Spleen (tissue), 7 donors: ENCODE results near the gene DOCK1.

Source experiments
- CTCF ChIP-seq, 11 experiments: fragments of 200-600 bp in 7 of 11; fragments of 450-650 bp in 4 of 11; sonication (generic) in 4 of 11; IDR thresholded peaks in 8 of 11; conservative IDR thresholded peaks in 3 of 11; 1 replicate in 7 of 11; 2 replicates in 4 of 11; pipeline versions ENCODE4 v1.4.0 to v1.8.0; 2016 to 2021; ENCODE audit warnings: antibody characterized with exemption in 11 of 11, inconsistent platforms in 4 of 11, mild to moderate bottlenecking in 1 of 11
- POLR2A ChIP-seq, 3 donors: fragments of 450-650 bp; IDR thresholded peaks; one replicate each; pipeline ENCODE4 v1.5.1; 2017; ENCODE audit warnings: antibody characterized with exemption in 3 of 3, mild to moderate bottlenecking in 1 of 3
- POLR2AphosphoS5 ChIP-seq, 3 donors: sonication (generic); formaldehyde crosslinking; IDR thresholded peaks; one replicate each; pipeline ENCODE4 v1.5.1; 2017; ENCODE audit warnings: antibody characterized with exemption in 3 of 3
- donor health status: DM: no; HTN: no; CAD: no; lungs with moderate emphysema.
- donor health status: DM: no; HTN: no; CAD: no.
- donor health status: DM: no; HTN: no; CAD: no.

GRCh38 chr10:127307338-127307737 is 402.1 kb downstream of the DOCK1 start:
- TF ChIP-seq CTCF (IDR thresholded peaks at IDR 0.05 in 8 of 11, conservative IDR thresholded peaks at IDR 0.05 in 3 of 11) (no peak), POLR2A (IDR thresholded peaks at IDR 0.05) (no peak), POLR2AphosphoS5 (IDR thresholded peaks at IDR 0.05) (no peak)
